CD4-positive, alpha-beta T cell (primary cell): Measurements from ENCODE around the gene CDYL. TPM values are rescaled to one million over a fixed set of nuclear protein-coding genes. Genes with fewer than 3 reads are reported as not detected.

Source experiments
- ATAC-seq: fragments of 200-7000 bp; cut with Tn5 transposase; one replicate; pipeline ENCODE4 v1.10.0; 2022; ENCODE audit warnings: mild to moderate bottlenecking; ENCODE audit not compliant: poor library complexity
- CTCF ChIA-PET: fragments of 350-600 bp; sonication (Branson Sonifier 250); formaldehyde crosslinking; loops from one replicate; lab custom pipeline; 2021; ENCODE audit warnings: antibody characterized with exemption, inconsistent platforms; lab: Charles Lee
- POLR2A ChIA-PET: fragments of 350-600 bp; sonication (Branson Sonifier 250); formaldehyde crosslinking; loops from one replicate; lab custom pipeline; 2021; ENCODE audit warnings: antibody characterized with exemption, inconsistent platforms; lab: Charles Lee
- DNase-seq, 14 experiments: peaks; one replicate each; pipeline ENCODE4 v3.0.0-alpha.2; 2013 to 2020; ENCODE audit warnings: mixed read lengths in 2 of 14
- H3K27ac ChIP-seq, 2 donors: one replicate each; pipeline versions ENCODE4 v1.5.1 to v1.7.0; 2013; ENCODE audit warnings: low read length in 2 of 2, low read depth in 1 of 2, mild to moderate bottlenecking in 1 of 2
- H3K27me3 ChIP-seq, 2 experiments: 1 replicate in 1 of 2; 2 replicates in 1 of 2; pipeline versions ENCODE4 v1.6.1 to v1.7.0; 2013; ENCODE audit warnings: low read length in 2 of 2, control low read depth in 1 of 2, mild to moderate bottlenecking in 1 of 2, moderate library complexity in 1 of 2; ENCODE audit not compliant: insufficient read depth in 2 of 2, control insufficient read depth in 1 of 2
- H3K36me3 ChIP-seq: one replicate; pipeline ENCODE4 v1.6.1; 2013; ENCODE audit warnings: low read length, control low read depth; ENCODE audit not compliant: insufficient read depth
- H3K4me1 ChIP-seq: one replicate; pipeline ENCODE4 v1.6.1; 2013; ENCODE audit warnings: low read length, control low read depth; ENCODE audit not compliant: insufficient read depth
- H3K4me3 ChIP-seq: one replicate; pipeline ENCODE4 v1.5.1; 2013; ENCODE audit warnings: mild to moderate bottlenecking, low read length, moderate library complexity
- H3K9me3 ChIP-seq, 2 experiments: 1 replicate in 1 of 2; 2 replicates in 1 of 2; pipeline versions ENCODE4 v1.6.1 to v1.7.0; 2013; ENCODE audit warnings: low read length in 2 of 2, mild to moderate bottlenecking in 2 of 2, control low read depth in 1 of 2, moderate library complexity in 1 of 2; ENCODE audit not compliant: control insufficient read depth in 1 of 2, insufficient read depth in 1 of 2
- H3K27ac Mint-ChIP-seq: one replicate; pipeline ENCODE4 v1.8.0; 2020; ENCODE audit warnings: mixed read lengths
- H3K27me3 Mint-ChIP-seq: one replicate; pipeline ENCODE4 v1.8.0; 2021; ENCODE audit warnings: mixed read lengths
- H3K36me3 Mint-ChIP-seq: one replicate; pipeline ENCODE4 v1.8.0; 2021; ENCODE audit warnings: low read depth, mixed read lengths
- H3K4me1 Mint-ChIP-seq: one replicate; pipeline ENCODE4 v1.8.0; 2021; ENCODE audit warnings: low read depth, mixed read lengths
- H3K4me3 Mint-ChIP-seq: one replicate; pipeline ENCODE4 v1.8.0; 2020; ENCODE audit warnings: mild to moderate bottlenecking, mixed read lengths
- H3K9me3 Mint-ChIP-seq: one replicate; pipeline ENCODE4 v1.8.0; 2020; ENCODE audit warnings: mixed read lengths
- CTCF ChIP-seq: fragments of 200-600 bp; IDR thresholded peaks from one replicate; pipeline ENCODE4 v1.8.0; 2022; ENCODE audit warnings: antibody characterized with exemption, mild to moderate bottlenecking
- intact Hi-C, 2 experiments: fragments of 100-400 bp; cut with DNase I in 1 of 2; cut with micrococcal nuclease in 1 of 2; formaldehyde crosslinking; loops; one replicate each; pipeline versions ENCODE4 v1.15.1 to v1.9.0; 2023 to 2025; cut with DNase I, micrococcal nuclease
- total RNA-seq, 174 experiments: library from RNA in 2 of 174; stranded (reverse) in 2 of 174; gene quantifications; one replicate each; pipeline ENCODE4 v1.2.3 and lab custom pipeline; 2021 to 2026

CDYL gene
- total RNA-seq, 2 experiments from 2014 or later, result 23.8 to 23.9 TPM

DNA sequence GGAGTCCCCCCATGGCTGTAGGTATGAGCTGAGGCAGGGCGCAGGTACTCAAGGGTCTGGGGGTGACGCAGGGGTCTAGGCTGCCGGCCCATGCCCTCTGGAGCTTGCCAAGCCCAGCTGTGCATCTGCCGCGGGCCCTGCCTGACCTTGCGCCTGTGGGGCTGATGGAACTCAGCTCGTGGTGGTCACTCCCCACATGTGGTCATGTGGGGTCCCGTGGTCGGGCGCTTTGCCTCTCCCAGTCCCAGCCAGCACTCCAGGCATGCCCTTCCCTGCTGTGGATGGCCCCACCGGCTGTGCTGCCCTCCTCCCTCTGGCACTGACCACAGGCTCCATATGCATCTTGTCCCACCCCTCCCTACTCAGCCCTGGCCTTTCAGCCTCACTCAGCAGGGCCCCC, 170.3 kb downstream of the CDYL start:
- H3K36me3 ChIP-seq, result peaks cover 50% of the 10 kb centered on the region
- no peaks in the 10 kb centered on the region for H3K27me3 ChIP-seq
- no peak for ATAC-seq
- intact Hi-C loops, result no loop called here
- no peak for TF ChIP-seq CTCF
- Mint-ChIP-seq H3K4me1 (peaks cover 13% of the 10 kb centered on the region), H3K27ac (no peak overlapping the region), H3K9me3 (no peaks in the 10 kb centered on the region), H3K27me3 (no peaks in the 10 kb centered on the region), H3K36me3 (peaks cover 78% of the 10 kb centered on the region), H3K4me3 (no peak overlapping the region)
- CTCF ChIA-PET, result no interaction called here
- POLR2A ChIA-PET, result no interaction called here
- no peak overlapping the region for H3K4me3 ChIP-seq
- no peak overlapping the region for H3K27ac ChIP-seq
- no peak for DNase-seq
- H3K9me3 ChIP-seq, result no peaks in the 10 kb centered on the region
- H3K4me1 ChIP-seq, result peaks cover 4% of the 10 kb centered on the region

DNA sequence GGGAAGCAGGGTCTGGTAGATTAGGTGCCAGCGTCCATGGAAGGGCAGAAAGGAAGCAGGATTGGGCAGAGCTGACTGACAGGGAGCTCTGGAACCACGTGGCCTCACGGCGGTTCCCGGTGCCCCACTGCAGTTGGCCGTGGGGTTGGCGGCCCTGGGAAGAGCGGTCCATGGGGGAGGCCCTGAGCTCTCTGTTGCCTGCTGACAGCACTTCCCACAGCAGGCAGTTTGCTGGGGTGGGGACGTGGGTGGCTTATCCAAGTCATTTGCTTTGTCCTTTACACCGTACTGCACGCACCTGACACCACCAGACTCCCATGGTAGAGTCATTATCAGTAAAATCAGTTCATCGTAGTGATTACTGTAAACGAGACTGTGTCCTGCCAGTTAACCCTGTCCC, 171.5 kb downstream of the CDYL start:
- Histone ChIP-seq H3K27me3 (no peaks in the 10 kb centered on the region), H3K4me1 (no peaks in the 10 kb centered on the region), H3K27ac (no peak overlapping the region), H3K9me3 (no peaks in the 10 kb centered on the region), H3K36me3 (peaks cover 58% of the 10 kb centered on the region), H3K4me3 (no peak overlapping the region)
- ChIA-PET CTCF (no interaction called here), POLR2A (no interaction called here)
- intact Hi-C loops, result no loop called here
- Mint-ChIP-seq H3K9me3 (no peaks in the 10 kb centered on the region), H3K36me3 (peaks cover 82% of the 10 kb centered on the region), H3K27me3 (no peaks in the 10 kb centered on the region), H3K4me3 (no peak overlapping the region), H3K27ac (no peak overlapping the region), H3K4me1 (peaks cover 3% of the 10 kb centered on the region)
- DNase-seq (no peak), ATAC-seq (no peak)
- TF ChIP-seq CTCF, result no peak

- Mint-ChIP-seq H3K9me3 (no peaks in the 10 kb centered on the region), H3K36me3 (peaks cover 77% of the 10 kb centered on the region), H3K4me1 (no peaks in the 10 kb centered on the region), H3K27me3 (no peaks in the 10 kb centered on the region), H3K4me3 (no peak overlapping the region), H3K27ac (no peak overlapping the region)
- no peaks in the 10 kb centered on the region for H3K4me1 ChIP-seq
- no peaks in the 10 kb centered on the region for H3K9me3 ChIP-seq
- H3K4me3 ChIP-seq, result no peak overlapping the region
- peaks cover 63% of the 10 kb centered on the region for H3K36me3 ChIP-seq
- POLR2A ChIA-PET, result no interaction called here
- no peak for DNase-seq
- TF ChIP-seq CTCF, result no peak
- no peaks in the 10 kb centered on the region for H3K27me3 ChIP-seq
- CTCF ChIA-PET, result no interaction called here
- H3K27ac ChIP-seq, result no peak overlapping the region
- no peak for ATAC-seq
- intact Hi-C loops, result no loop called here
These were observed 172.7 kb downstream of the CDYL start for GRCh38 chr6:4948781-4949450.
